ENCODE data around the gene KCNMA1. TPM values are rescaled to one million over a fixed set of nuclear protein-coding genes. Genes with fewer than 3 reads are reported as not detected.

KCNMA1 gene
- total RNA-seq, 1 donor: 77.8 TPM

- Histone ChIP-seq H3K27me3 (ENCODE audit: insufficient read depth, low read length) (no peaks in the 10 kb centered on the region), H4K20me1 (ENCODE audit: insufficient read depth, low read length) (no peaks in the 10 kb centered on the region), H3K4me1 (ENCODE audit: insufficient read depth, low read length) (peaks cover 9% of the 10 kb centered on the region), H3K9me3 (ENCODE audit: low read depth, low read length) (no peaks in the 10 kb centered on the region), H3K4me2 (ENCODE audit: insufficient read depth, low read length) (no peak overlapping the region), H3K79me2 (ENCODE audit: insufficient read depth, low read length) (no peaks in the 10 kb centered on the region), H3K27ac (ENCODE audit: low read depth, low read length) (no peak overlapping the region), H3K36me3 (ENCODE audit: insufficient read depth, low read length) (no peaks in the 10 kb centered on the region), H3K4me3 (ENCODE audit: insufficient read depth, low read length) (no peak overlapping the region), H2AFZ (ENCODE audit: low read length) (peak overlapping the region; percentile 14)
- TF ChIP-seq CTCF (IDR thresholded peaks at IDR 0.05; ENCODE audit: extremely low read depth, low read depth, low read length): no peak
- no peak for DNase-seq (ENCODE audit: insufficient read length, low spot score, missing footprints)
These were observed 490.8 kb downstream of the KCNMA1 start for GRCh38 chr10:77146712-77147336.

GRCh38 chr10:77144656-77145055 lies 493.0 kb downstream of the KCNMA1 start:
- DNase-seq (ENCODE audit: insufficient read length, low spot score, missing footprints): no peak
- no peak overlapping the region for H3K4me3 ChIP-seq (ENCODE audit: insufficient read depth, low read length)
- H3K79me2 ChIP-seq (ENCODE audit: insufficient read depth, low read length): no peaks in the 10 kb centered on the region
- H3K36me3 ChIP-seq (ENCODE audit: insufficient read depth, low read length): no peaks in the 10 kb centered on the region
- no peak overlapping the region for H3K27ac ChIP-seq (ENCODE audit: low read depth, low read length)
- H3K27me3 ChIP-seq (ENCODE audit: insufficient read depth, low read length): no peaks in the 10 kb centered on the region
- H3K9me3 ChIP-seq (ENCODE audit: low read depth, low read length): no peaks in the 10 kb centered on the region
- no peak for TF ChIP-seq CTCF (IDR thresholded peaks at IDR 0.05; ENCODE audit: extremely low read depth, low read depth, low read length)
- H4K20me1 ChIP-seq (ENCODE audit: insufficient read depth, low read length): no peaks in the 10 kb centered on the region
- H3K4me1 ChIP-seq (ENCODE audit: insufficient read depth, low read length): peaks cover 8% of the 10 kb centered on the region
- H2AFZ ChIP-seq (ENCODE audit: low read length): no peak overlapping the region
- H3K4me2 ChIP-seq (ENCODE audit: insufficient read depth, low read length): no peak overlapping the region

GRCh38 chr10:77139252-77140160 lies 498.1 kb downstream of the KCNMA1 start:
- Histone ChIP-seq H3K36me3 (ENCODE audit: insufficient read depth, low read length) (no peaks in the 10 kb centered on the region), H3K79me2 (ENCODE audit: insufficient read depth, low read length) (no peaks in the 10 kb centered on the region), H3K9me3 (ENCODE audit: low read depth, low read length) (no peaks in the 10 kb centered on the region), H3K27ac (ENCODE audit: low read depth, low read length) (no peak overlapping the region), H2AFZ (ENCODE audit: low read length) (no peak overlapping the region), H3K27me3 (ENCODE audit: insufficient read depth, low read length) (no peaks in the 10 kb centered on the region), H3K4me3 (ENCODE audit: insufficient read depth, low read length) (no peak overlapping the region), H3K4me2 (ENCODE audit: insufficient read depth, low read length) (no peak overlapping the region), H4K20me1 (ENCODE audit: insufficient read depth, low read length) (no peaks in the 10 kb centered on the region), H3K4me1 (ENCODE audit: insufficient read depth, low read length) (no peaks in the 10 kb centered on the region)
- TF ChIP-seq CTCF (IDR thresholded peaks at IDR 0.05; ENCODE audit: extremely low read depth, low read depth, low read length): no peak
- DNase-seq (ENCODE audit: insufficient read length, low spot score, missing footprints): no peak

- TF ChIP-seq CTCF (IDR thresholded peaks at IDR 0.05; ENCODE audit: extremely low read depth, low read depth, low read length): no peak
These were observed 499.1 kb downstream of the KCNMA1 start for GRCh38 chr10:77138541-77138940.

More at GRCh38 chr10:77138541-77138940, 499.1 kb downstream of the KCNMA1 start:
- H3K27ac ChIP-seq (ENCODE audit: low read depth, low read length): no peak overlapping the region
- H3K79me2 ChIP-seq (ENCODE audit: insufficient read depth, low read length): no peaks in the 10 kb centered on the region
- no peak overlapping the region for H3K4me2 ChIP-seq (ENCODE audit: insufficient read depth, low read length)
- no peaks in the 10 kb centered on the region for H4K20me1 ChIP-seq (ENCODE audit: insufficient read depth, low read length)
- no peaks in the 10 kb centered on the region for H3K36me3 ChIP-seq (ENCODE audit: insufficient read depth, low read length)
- no peak overlapping the region for H2AFZ ChIP-seq (ENCODE audit: low read length)
- H3K27me3 ChIP-seq (ENCODE audit: insufficient read depth, low read length): no peaks in the 10 kb centered on the region
- no peak overlapping the region for H3K4me3 ChIP-seq (ENCODE audit: insufficient read depth, low read length)
- no peaks in the 10 kb centered on the region for H3K4me1 ChIP-seq (ENCODE audit: insufficient read depth, low read length)
- DNase-seq (ENCODE audit: insufficient read length, low spot score, missing footprints): no peak
- H3K9me3 ChIP-seq (ENCODE audit: low read depth, low read length): no peaks in the 10 kb centered on the region

Measured in osteoblast (primary cell).